Renal cortical epithelial cell (primary cell): ENCODE measurements around the gene ELOA. TPM values are rescaled to one million over a fixed set of nuclear protein-coding genes. Genes with fewer than 3 reads are reported as not detected.
A peak's percentile ranks its signal among the peaks of the same experiment; 100 is the strongest.
"Not testable (repeated sequence)": the region's sequence is repeated elsewhere in the genome, so short reads cannot be mapped to it uniquely, and the experiment has no call there.

Experiments
- DNase-seq: peaks from one replicate; pipeline ENCODE4 v3.0.0-alpha.2; 2011; ENCODE audit warnings: low read depth
- total RNA-seq: library from RNA; depleted of rRNA; stranded (reverse); fragments of >200 nt; gene quantifications from 2 replicates; pipeline ENCODE4 v1.2.3, GENCODE V29; 2014

The ELOA gene
- 20.0 and 28.1 TPM in 2 replicates for total RNA-seq

- DNase-seq, result no peak
Measured at GRCh38 chr1:23743287-23744152, at the start of gene ELOA. Gene ELOA (plus strand): TSS chr1:23743471. CDS start chr1:23743504, 33 bp downstream.

- DNase-seq, result no peak
Measured at GRCh38 chr1:23693599-23693998, 49.7 kb upstream of the ELOA start.

- no peak for DNase-seq
Measured at GRCh38 chr1:23694371-23694770, 48.9 kb upstream of the ELOA start.

GRCh38 chr1:23695667-23696066 is 47.6 kb upstream of the ELOA start:
- DNase-seq, result no peak

GRCh38 chr1:23696335-23696989 is 46.8 kb upstream of the ELOA start:
- no peak for DNase-seq

- DNase-seq, result no peak
Measured at GRCh38 chr1:23698466-23698865, 44.8 kb upstream of the ELOA start.

GRCh38 chr1:23699280-23700179 is 43.7 kb upstream of the ELOA start:
- DNase-seq, result peak; percentile 67

GRCh38 chr1:23701310-23701709 is 42.0 kb upstream of the ELOA start:
- no peak for DNase-seq

- no peak for DNase-seq
Measured at GRCh38 chr1:23701996-23702395, 41.3 kb upstream of the ELOA start.

GRCh38 chr1:23704834-23705495 is 38.3 kb upstream of the ELOA start:
- DNase-seq, result no peak

GRCh38 chr1:23709229-23709628 is 34.0 kb upstream of the ELOA start:
- no peak for DNase-seq

- DNase-seq, result peak; percentile 43
Measured at GRCh38 chr1:23718482-23718881, 24.8 kb upstream of the ELOA start.

- no peak for DNase-seq
Measured at GRCh38 chr1:23719162-23719820, 24.0 kb upstream of the ELOA start.

- DNase-seq, result no peak
Measured at GRCh38 chr1:23720256-23720995, 22.8 kb upstream of the ELOA start.

- no peak for DNase-seq
Measured at GRCh38 chr1:23722652-23723051, 20.6 kb upstream of the ELOA start.

GRCh38 chr1:23726686-23727085 is 16.6 kb upstream of the ELOA start:
- DNase-seq, result no peak

- no peak for DNase-seq
Measured at GRCh38 chr1:23727362-23727811, 15.9 kb upstream of the ELOA start.

GRCh38 chr1:23732363-23733224 is 10.7 kb upstream of the ELOA start:
- no peak for DNase-seq

- DNase-seq, result not testable (repeated sequence)
Measured at GRCh38 chr1:23733281-23733680, 10.0 kb upstream of the ELOA start.
